Measurements from ENCODE around the gene UBE3D.

DNA sequence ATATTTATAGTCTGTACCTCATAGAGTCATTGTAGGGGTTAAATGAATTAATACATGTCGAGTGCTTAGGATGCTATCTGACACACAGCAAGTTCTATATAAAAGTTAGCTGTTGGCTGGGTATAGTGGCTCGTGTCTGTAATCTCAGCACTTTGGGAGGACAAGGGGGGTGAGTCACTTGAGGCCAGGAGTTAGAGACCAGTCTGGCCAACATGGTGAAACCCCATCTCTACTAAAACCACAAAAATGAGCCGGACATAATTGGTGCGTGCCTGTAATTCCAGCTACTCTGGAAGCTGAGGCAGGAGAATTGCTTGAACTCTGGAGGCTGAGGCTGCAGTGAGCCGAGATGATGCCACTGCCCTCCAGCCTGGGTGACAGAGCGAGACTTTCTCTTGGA, 222.9 kb downstream of the UBE3D start:
- TF ChIP-seq POLR2AphosphoS5 (IDR thresholded peaks at IDR 0.05; ENCODE audit: low read depth, low read length) = no peak
- TF ChIP-seq SIN3A (IDR thresholded peaks at IDR 0.05; ENCODE audit: borderline replicate concordance, insufficient read depth, low read length) = no peak
- TF ChIP-seq TAF1 (IDR thresholded peaks at IDR 0.05; ENCODE audit: borderline replicate concordance, insufficient read depth, low read length) = no peak

Measured in PFSK-1 (cell line).